Measurements from ENCODE around the gene WWOX.

WWOX gene

GRCh38 chr16:78836802-78837491, 737.5 kb downstream of the WWOX start:
- DNase-seq (ENCODE audit: low read depth): no peak
- H3K4me3 ChIP-seq (ENCODE audit: low read depth, low read length): no peak overlapping the region
- TF ChIP-seq CTCF (IDR thresholded peaks at IDR 0.05; ENCODE audit: control insufficient read depth, extremely low read depth, insufficient read depth): no peak

GRCh38 chr16:78837706-78838105, 738.3 kb downstream of the WWOX start:
- DNase-seq (ENCODE audit: low read depth): no peak
- no peak for TF ChIP-seq CTCF (IDR thresholded peaks at IDR 0.05; ENCODE audit: control insufficient read depth, extremely low read depth, insufficient read depth)
- no peak overlapping the region for H3K4me3 ChIP-seq (ENCODE audit: low read depth, low read length)

GRCh38 chr16:78838276-78838675, 738.8 kb downstream of the WWOX start:
- H3K4me3 ChIP-seq (ENCODE audit: low read depth, low read length): no peak overlapping the region
- DNase-seq (ENCODE audit: low read depth): no peak
- no peak for TF ChIP-seq CTCF (IDR thresholded peaks at IDR 0.05; ENCODE audit: control insufficient read depth, extremely low read depth, insufficient read depth)

GRCh38 chr16:78842950-78843349, 743.5 kb downstream of the WWOX start:
- H3K4me3 ChIP-seq (ENCODE audit: low read depth, low read length): no peak overlapping the region
- TF ChIP-seq CTCF (IDR thresholded peaks at IDR 0.05; ENCODE audit: control insufficient read depth, extremely low read depth, insufficient read depth): no peak
- no peak for DNase-seq (ENCODE audit: low read depth)

GRCh38 chr16:78843978-78844377, 744.5 kb downstream of the WWOX start:
- no peak for DNase-seq (ENCODE audit: low read depth)
- H3K4me3 ChIP-seq (ENCODE audit: low read depth, low read length): no peak overlapping the region
- TF ChIP-seq CTCF (IDR thresholded peaks at IDR 0.05; ENCODE audit: control insufficient read depth, extremely low read depth, insufficient read depth): no peak

GRCh38 chr16:78844682-78845081, 745.2 kb downstream of the WWOX start:
- no peak for DNase-seq (ENCODE audit: low read depth)
- no peak overlapping the region for H3K4me3 ChIP-seq (ENCODE audit: low read depth, low read length)
- TF ChIP-seq CTCF (IDR thresholded peaks at IDR 0.05; ENCODE audit: control insufficient read depth, extremely low read depth, insufficient read depth): no peak

DNA sequence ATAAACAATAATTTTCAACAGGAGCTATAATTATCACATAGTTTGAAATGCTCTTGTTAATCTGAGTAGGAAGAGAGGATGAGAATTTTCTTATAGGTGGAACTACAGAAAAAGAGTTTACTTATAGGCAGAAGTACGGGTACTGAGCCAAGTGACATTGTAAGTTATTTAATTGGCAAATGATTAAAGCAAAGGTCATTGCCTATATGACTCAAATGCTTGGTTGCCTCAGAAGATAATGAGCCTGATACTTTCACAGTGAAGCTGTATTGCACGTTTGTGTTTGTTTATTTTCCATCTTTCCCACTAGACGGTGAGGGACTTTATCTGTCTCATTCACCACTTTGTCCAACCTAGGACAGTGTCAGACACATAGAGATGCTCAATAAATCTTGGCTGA, 751.8 kb downstream of the WWOX start:
- no peak for DNase-seq (ENCODE audit: low read depth)
- no peak for TF ChIP-seq CTCF (IDR thresholded peaks at IDR 0.05; ENCODE audit: control insufficient read depth, extremely low read depth, insufficient read depth)
- H3K4me3 ChIP-seq (ENCODE audit: low read depth, low read length): no peak overlapping the region

Data from LNCaP clone FGC (cell line).